NCI-H1092 (cell line): ENCODE data around the gene ZNF738.
"Not testable (repeated sequence)": the region's sequence is repeated elsewhere in the genome, so short reads cannot be mapped to it uniquely, and the experiment has no call there.

Experiments
- DNase-seq: peaks from one replicate; lab custom pipeline; 2025; lab: John Stamatoyannopoulos, UW

Gene ZNF738

GRCh38 chr19:21358768-21359451, at the start of gene ZNF738:
ZNF738 (plus strand) TSS chr19:21359000; CDS start chr19:21359141, 141 bp downstream.
- DNase-seq, result peak; percentile 91

- not testable (repeated sequence) for DNase-seq
Observed at GRCh38 chr19:21312807-21313206, 46.0 kb upstream of the ZNF738 start.

GRCh38 chr19:21314676-21315075, 44.1 kb upstream of the ZNF738 start:
- DNase-seq, result no peak

GRCh38 chr19:21317821-21318220, 41.0 kb upstream of the ZNF738 start:
- DNase-seq, result no peak

- no peak for DNase-seq
Observed at GRCh38 chr19:21321134-21321533, 37.7 kb upstream of the ZNF738 start.

- no peak for DNase-seq
Observed at GRCh38 chr19:21321996-21322395, 36.8 kb upstream of the ZNF738 start.

- no peak for DNase-seq
Observed at GRCh38 chr19:21322528-21322927, 36.3 kb upstream of the ZNF738 start.

GRCh38 chr19:21323000-21323399, 35.8 kb upstream of the ZNF738 start:
- no peak for DNase-seq

- DNase-seq, result no peak
Observed at GRCh38 chr19:21326169-21326568, 32.6 kb upstream of the ZNF738 start.

GRCh38 chr19:21328406-21328805, 30.4 kb upstream of the ZNF738 start:
- no peak for DNase-seq

GRCh38 chr19:21328885-21329605, 29.8 kb upstream of the ZNF738 start, which contains the start of gene ZNF708:
ZNF708 (minus strand) TSS chr19:21329410; CDS start chr19:21329212, 198 bp downstream.
- peak; percentile 86 for DNase-seq

GRCh38 chr19:21335721-21336120, 23.1 kb upstream of the ZNF738 start:
- DNase-seq, result no peak

GRCh38 chr19:21344841-21345240, 14.0 kb upstream of the ZNF738 start:
- DNase-seq, result not testable (repeated sequence)

- DNase-seq, result no peak
Observed at GRCh38 chr19:21352830-21353229, 6.0 kb upstream of the ZNF738 start.

GRCh38 chr19:21362291-21362690, 3.5 kb downstream of the ZNF738 start:
- DNase-seq, result no peak

- no peak for DNase-seq
Observed at GRCh38 chr19:21383980-21384582, 25.3 kb downstream of the ZNF738 start.

GRCh38 chr19:21396121-21396520, 37.3 kb downstream of the ZNF738 start:
- no peak for DNase-seq

- DNase-seq, result peak; percentile 90
Observed at GRCh38 chr19:21396893-21397572, 38.2 kb downstream of the ZNF738 start, which contains the start of gene ZNF493. ZNF493 (plus strand) TSS chr19:21397133; CDS start chr19:21397238, 105 bp downstream.

- DNase-seq, result no peak
Observed at GRCh38 chr19:21398851-21399250, 40.1 kb downstream of the ZNF738 start.

- DNase-seq, result no peak
Observed at GRCh38 chr19:21402303-21402985, 43.6 kb downstream of the ZNF738 start.

GRCh38 chr19:21410166-21410565, 51.4 kb downstream of the ZNF738 start:
- DNase-seq, result no peak

- DNase-seq, result no peak
Observed at GRCh38 chr19:21422244-21422643, 63.4 kb downstream of the ZNF738 start.
